ENCODE results near the gene FCHO2.

DNA sequence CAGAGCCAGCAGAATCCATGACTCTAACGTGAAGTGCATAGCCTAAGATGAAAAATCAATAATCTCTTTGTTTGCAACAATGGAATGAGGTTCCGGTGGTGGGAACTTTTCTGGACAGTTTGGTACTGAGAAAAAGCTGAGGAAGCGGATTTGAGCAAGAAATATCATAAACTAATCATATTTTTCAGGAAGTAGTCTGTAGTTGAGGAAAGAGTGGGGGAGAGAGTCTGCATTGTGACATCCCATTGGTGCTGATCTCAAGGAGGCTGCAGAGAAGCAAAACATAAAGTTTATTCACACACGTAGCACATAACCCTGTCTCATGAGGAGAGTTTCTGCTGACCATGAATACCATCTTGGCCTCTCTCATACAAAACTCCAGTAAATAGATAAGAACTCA is 15.8 kb upstream of the FCHO2 start:
- TF ChIP-seq, protein P1, sequence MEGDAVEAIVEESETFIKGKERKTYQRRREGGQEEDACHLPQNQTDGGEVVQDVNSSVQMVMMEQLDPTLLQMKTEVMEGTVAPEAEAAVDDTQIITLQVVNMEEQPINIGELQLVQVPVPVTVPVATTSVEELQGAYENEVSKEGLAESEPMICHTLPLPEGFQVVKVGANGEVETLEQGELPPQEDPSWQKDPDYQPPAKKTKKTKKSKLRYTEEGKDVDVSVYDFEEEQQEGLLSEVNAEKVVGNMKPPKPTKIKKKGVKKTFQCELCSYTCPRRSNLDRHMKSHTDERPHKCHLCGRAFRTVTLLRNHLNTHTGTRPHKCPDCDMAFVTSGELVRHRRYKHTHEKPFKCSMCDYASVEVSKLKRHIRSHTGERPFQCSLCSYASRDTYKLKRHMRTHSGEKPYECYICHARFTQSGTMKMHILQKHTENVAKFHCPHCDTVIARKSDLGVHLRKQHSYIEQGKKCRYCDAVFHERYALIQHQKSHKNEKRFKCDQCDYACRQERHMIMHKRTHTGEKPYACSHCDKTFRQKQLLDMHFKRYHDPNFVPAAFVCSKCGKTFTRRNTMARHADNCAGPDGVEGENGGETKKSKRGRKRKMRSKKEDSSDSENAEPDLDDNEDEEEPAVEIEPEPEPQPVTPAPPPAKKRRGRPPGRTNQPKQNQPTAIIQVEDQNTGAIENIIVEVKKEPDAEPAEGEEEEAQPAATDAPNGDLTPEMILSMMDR (IDR thresholded peaks at IDR 0.05): no peak
- no peak for TF ChIP-seq EZH2phosphoT487 (IDR thresholded peaks at IDR 0.05)
- no peak for TF ChIP-seq EZH2 (IDR thresholded peaks at IDR 0.05)

Data from neural progenitor cell (in vitro differentiated cells).